Body of pancreas (tissue), 4 donors: ENCODE results near the gene MAP2.

Source experiments
- POLR2A ChIP-seq, 3 donors: fragments of 450-650 bp; IDR thresholded peaks; one replicate each; pipeline ENCODE4 v1.6.1; 2016; ENCODE audit warnings: antibody characterized with exemption in 3 of 3, mild to moderate bottlenecking in 2 of 3
- TF ChIP-seq, protein P1 (sequence below), 7 experiments: fragments of 450-650 bp in 4 of 7; fragments of 200-600 bp in 3 of 7; sonication (generic) in 3 of 7; IDR thresholded peaks; one replicate each; pipeline ENCODE4 v1.5.1; 2016 to 2019; ENCODE audit warnings: antibody characterized with exemption in 7 of 7

DNA sequence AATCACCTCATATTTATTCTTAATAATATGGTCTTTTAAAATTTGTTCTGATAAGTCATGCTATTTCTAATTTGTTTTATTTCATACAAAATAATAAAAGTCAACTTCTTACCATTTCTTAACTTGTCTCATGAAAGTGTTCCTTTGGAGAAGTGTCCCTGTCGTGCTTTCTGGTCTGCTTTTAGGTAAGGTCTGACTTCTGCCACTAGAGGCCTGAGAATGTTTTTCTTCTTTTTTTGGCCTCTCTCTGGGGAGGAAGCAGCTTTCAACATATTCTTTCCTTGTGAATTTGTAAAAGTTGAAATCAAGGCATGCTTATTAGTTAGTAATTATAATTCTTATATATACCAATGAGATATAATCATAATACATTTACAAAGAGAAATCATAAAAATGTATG lies 39.4 kb downstream of the MAP2 start:
- TF ChIP-seq, protein P1, sequence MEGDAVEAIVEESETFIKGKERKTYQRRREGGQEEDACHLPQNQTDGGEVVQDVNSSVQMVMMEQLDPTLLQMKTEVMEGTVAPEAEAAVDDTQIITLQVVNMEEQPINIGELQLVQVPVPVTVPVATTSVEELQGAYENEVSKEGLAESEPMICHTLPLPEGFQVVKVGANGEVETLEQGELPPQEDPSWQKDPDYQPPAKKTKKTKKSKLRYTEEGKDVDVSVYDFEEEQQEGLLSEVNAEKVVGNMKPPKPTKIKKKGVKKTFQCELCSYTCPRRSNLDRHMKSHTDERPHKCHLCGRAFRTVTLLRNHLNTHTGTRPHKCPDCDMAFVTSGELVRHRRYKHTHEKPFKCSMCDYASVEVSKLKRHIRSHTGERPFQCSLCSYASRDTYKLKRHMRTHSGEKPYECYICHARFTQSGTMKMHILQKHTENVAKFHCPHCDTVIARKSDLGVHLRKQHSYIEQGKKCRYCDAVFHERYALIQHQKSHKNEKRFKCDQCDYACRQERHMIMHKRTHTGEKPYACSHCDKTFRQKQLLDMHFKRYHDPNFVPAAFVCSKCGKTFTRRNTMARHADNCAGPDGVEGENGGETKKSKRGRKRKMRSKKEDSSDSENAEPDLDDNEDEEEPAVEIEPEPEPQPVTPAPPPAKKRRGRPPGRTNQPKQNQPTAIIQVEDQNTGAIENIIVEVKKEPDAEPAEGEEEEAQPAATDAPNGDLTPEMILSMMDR (IDR thresholded peaks at IDR 0.05): no peak
- no peak for TF ChIP-seq POLR2A (IDR thresholded peaks at IDR 0.05)
